ENCODE measurements around the gene SCN8A.
"Not testable (repeated sequence)": the region's sequence is repeated elsewhere in the genome, so short reads cannot be mapped to it uniquely, and the experiment has no call there.

The SCN8A gene

DNA sequence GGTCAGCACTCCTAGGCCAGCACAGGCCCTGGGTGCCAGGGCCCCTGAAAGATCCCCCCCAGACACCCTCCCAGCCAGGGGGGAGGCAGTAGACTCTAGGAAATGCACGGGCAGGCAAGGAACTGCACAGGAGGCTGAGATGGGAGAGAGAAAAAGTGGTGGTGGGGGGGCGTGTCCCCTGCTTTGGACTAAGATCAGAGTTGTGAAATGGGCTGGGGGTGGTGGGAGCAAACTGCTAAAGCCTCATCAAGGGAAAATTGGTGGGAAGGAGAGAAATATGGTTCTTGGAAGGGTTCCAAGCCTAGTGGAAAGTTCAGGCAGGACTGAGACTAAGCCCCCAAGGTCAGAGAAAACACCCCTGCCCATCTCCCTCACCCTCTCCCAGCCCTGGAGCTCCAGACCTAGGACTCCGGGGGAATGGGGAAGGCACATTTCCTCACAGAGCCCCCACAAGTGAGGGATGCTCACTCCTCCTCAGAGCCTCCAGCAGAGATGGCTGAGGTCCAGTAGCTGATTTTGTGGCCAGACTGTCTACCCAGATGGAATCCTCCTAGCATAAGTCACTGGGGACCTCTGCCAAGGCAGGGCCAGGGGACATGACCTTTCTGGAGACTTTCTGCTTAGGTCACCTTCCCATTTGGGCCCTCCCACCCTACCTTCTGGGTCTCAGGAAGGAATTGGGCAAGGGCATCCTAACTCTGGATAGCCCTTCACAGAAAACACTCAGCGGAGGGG is 227.7 kb downstream of the SCN8A start:
- DNase-seq, result no peak

DNA sequence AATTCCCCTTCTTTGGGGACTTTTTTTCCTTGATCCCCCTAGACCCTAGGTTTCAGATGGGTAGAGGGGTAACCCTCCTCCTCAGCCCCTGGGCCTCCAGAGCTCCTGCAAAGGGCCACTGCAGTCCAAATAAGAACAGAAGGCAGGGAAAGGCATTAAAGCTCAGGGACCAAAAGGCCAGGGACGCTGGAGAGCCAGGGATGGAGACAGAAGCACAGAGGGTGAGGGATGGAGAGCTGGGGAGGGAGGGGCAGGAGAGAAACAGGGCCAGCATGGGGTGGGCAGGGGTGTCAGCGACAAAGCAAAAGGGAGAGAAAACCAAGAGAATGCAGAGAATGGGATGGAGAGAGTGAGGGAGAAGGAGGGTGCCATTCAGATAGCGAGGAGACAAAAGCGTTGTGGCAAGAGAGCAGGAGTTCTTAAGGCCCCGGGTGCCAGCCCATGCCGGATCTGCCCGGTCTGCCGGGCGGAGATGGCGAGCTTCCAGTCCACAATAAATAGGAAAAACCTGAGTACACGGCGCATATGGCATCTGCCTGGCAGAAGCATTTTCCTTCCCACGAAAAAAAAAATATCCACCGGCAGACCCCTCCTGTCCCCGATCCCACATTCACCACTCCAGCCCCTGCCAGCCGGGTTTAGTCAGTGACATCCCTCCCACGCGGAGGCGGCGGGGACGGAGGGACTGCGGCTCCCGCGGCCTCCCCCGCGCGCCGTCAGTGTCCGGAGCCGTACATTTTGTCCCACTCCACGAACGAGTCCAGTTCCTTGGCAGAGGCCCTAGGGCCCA is 228.9 kb downstream of the SCN8A start:
- DNase-seq, result no peak

DNA sequence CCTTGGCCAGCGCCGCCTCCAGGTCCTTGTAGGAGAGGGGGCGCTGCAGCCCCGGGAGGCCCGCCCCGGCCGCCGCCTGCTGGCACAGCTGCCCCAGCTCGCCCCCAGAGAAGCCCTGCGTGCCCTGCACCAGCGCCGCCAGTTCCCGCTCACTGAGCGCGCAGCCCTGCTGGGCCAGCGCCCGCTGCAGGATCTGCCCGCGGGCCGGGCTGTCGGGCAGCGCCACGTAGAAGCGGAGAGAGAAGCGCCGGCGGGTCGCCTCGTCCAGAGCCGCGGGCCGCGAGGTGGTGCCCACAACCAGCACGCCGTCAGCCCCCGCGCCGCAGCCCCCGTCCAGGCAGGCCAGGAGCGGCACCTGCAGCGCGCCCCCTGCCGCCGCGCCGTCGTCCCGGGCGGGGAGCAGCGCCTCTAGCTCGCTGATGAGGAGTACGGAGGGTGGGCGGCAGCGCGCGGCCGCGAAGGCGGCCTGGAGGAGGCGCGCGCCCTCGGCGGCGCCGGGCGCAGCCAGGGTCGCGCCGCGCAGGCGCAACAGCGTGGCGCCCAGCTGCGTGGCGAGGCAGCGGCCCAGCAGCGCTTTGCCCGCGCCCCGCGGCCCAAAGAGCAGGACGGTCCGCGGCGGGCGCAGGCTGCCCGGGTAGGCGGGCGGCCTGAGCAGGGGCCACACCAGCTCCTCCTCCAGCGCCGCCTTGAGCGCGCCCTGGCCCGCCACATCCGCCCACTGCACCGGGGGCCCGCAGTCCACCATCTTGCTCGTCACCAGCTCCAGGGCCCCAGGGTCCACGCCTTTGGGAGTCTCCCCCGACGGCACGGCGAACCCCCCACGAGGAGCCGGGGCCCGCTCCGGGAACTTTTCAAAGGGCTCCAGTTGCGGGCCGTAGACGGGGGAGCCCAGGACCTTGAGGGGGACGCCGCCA is 229.8 kb downstream of the SCN8A start:
- peak; percentile 80 to 90 for DNase-seq

DNA sequence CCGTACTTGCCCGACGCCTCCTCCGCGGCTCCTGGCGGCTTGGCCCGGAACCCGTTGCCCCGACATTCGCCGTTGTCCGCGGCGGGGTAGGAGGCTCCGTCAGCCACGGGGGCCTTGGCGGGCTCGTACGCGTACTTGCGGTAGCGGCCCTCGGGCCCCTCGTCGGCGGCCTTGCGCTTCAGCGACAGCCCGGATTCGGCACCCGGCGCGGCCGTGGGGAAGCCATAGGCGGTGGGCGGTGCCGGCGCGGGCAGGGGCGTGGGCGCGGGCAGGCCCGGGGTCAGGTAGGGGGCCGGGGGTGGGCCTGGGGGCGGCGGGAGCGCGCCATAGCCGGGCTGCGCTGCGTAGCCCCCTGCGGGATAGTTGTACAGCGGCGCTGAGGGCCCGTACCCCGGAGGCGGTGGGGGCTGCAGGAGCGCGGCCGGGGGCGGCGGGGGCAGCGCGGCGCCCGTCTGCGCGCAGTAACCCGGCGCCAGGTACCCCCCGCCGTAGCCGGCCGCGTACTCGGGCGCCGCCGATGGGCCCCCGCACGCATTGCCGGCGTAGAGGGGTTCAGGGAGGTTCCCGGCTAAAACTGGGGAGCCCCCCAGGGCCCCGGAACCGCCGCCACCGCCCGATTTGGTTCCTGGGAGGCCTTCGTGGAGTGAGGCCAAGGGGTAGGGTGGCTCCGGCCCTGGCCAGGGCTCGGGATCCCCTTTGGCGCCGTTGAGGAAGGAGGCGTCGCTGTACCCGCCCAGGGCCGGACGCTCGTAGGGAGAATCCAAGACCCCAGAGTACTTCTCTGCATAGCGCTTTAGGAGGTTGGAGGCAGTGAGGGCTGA is 230.6 kb downstream of the SCN8A start:
- DNase-seq, result no peak

DNA sequence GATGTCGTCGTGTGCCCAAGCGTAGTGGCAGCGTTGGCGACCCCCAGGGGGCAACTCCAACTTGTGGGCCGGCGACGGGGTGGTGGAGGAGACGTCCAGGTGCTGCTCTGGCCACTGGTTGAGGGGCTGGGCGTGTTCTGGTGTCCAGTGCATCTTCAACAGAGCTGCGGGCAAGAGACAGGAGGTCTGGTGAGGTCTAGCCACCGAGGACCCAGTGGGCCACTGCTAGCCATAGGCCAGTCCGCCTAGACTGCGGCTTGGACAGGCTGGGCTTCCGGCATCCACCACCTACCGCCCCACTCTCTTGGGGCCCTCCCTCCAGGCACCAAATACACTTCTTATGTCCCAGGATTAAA is 231.2 kb downstream of the SCN8A start:
- no peak for DNase-seq

DNA sequence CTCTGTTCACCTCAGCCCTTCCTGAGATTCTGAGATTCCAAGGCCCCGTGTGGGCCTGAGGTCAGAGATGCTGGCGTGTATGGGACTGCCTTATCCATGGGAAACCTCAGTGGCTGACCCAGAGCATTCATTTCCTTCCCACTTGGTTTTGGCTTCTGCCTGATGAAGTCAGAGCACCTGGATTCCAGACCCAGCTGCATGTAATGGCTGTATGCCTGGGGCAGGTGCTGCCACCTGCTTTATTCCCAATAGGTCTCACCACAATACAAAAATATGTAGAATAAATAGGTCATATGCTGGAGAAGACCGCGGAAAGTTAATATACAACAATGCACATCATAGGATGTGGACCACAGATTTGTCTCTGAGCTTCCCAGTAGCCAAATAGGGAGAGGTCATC is 231.9 kb downstream of the SCN8A start:
- DNase-seq, result no peak

DNA sequence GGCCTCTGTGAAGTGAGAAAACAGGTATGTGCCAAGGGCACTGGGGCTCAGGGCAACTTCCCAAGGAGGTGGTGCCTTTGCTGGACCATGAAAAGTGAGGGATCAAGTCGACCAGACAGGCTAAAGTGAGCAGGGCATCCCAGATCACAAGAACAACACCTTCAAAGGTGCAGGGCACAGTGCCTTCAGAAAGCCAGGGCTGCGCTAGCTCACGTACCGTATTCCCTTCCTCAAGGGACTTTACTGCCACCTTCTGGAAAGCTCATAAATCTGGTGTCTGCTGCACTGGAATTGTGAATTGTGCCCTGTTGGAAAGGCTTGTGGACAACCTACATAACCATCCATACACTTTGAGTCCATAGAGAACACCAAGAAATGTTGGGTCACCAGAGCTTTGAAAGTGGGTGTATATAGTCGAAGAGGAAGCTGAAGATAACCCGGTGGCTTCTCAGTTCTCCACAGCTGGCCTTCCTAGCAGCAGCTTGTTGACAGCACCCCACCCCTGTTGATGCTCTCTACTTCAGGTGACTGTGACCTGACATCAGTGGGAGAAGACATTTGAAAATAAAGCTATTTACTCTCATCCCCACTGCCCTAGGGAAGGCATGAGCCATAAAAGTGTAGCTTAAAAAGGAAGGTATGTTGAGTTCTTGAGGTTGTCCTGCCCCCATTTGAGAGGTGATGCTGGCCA is 233.0 kb downstream of the SCN8A start:
- peak; percentile 36 to 70 for DNase-seq

DNA sequence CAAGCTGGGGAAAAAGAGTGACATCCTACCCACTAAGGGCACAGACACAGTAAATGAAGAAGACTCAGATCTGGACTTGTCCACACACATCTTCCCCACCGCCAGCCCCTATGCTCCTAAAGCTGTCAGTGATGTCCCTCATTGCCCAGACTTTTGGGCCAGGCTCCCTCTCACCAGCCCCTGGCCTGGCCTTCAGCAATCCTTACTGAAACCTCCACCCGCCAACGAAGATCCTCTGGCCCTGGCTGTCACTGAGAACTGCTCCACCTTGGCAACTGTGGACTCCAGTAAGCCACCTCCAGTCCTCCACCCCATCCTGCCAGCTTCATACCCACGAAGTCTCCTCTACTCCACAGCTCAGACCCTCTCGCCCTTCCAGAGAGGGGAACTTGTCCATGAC is 234.2 kb downstream of the SCN8A start:
- DNase-seq, result no peak

DNA sequence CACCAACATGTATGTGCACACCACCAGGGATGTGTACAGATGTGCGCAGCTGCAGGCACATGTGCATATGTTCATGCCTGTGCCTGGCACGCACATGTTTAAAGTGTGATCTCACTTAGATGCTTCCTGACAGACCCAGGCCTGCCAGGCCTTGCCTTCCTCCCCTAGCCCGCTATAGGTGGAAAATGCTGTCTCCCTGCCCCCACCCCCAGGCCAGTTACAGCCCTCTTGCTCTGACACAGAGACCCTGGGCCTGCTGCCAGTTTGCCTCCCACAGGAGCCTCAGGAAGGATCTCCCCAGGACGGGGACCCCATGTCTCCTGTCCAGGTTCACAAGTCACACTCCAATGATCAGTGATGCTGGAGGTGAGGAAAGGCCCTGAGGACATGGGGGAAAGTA is 235.8 kb downstream of the SCN8A start:
- DNase-seq, result no peak

DNA sequence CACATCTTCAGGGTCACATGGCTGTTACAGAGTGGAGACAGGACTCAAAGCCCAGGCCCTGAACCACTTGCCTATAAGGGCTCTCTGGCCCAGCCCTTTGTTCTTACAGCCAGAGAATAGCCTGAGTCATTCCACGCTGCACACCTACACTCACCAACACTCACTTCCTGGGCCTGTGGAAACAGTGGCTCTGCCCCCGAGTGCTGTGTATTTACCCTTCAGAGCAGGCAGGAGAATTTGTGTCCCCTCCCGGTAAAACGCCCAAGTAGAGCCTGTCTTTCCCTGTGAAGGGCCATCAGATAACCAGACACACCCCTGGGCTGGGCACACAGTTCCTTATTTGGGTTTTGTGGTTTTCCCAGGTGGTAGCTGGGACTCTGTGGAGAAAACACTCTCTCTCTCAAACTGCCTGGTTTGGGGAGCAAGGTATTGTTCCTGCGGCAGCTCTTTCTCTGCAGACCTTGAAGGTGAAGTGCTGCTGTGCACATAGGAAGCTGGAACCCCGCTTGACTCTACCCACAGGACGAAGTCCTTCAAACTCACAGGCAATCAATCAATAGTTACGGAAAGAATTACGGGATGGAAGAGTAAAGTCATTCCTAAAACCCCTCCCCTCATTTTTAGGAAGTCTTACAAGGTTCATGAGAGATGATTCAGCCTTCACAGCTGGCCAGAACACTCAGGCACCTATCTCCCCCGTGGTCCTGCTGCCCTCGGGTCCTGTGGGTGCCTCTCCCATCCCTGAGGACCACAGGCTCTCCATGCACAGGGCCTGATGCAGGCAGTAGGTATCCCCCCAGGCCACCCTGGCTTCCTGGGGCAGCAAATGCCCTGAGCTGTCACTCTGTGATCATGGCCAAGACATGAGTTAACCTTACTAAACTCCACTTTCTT is 237.1 kb downstream of the SCN8A start:
- no peak for DNase-seq

DNA sequence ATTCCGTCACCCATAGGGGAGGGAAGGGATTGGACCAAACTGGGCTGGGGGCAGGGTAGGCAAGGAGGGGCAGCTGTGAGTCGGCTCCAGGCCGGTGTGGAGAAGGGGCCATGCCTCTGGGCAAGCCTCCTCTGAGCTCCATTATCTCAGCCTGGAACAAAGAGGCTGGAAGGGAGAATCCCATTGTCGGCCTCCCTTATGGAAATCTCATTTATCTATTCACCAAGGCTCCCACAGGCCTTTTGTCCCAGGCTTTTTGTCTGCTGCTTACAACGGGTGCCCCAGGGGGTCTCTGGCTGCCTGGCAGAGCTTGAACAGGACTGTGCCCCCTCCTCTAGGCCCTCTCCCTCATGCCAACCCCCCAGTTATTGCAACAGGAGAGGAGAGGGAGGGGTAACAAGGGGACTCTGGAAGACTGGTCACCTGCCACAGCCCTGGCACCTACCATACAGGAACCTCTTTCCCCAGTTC is 238.0 kb downstream of the SCN8A start:
- DNase-seq, result peak in 1 of 2 experiments; percentile 19

DNA sequence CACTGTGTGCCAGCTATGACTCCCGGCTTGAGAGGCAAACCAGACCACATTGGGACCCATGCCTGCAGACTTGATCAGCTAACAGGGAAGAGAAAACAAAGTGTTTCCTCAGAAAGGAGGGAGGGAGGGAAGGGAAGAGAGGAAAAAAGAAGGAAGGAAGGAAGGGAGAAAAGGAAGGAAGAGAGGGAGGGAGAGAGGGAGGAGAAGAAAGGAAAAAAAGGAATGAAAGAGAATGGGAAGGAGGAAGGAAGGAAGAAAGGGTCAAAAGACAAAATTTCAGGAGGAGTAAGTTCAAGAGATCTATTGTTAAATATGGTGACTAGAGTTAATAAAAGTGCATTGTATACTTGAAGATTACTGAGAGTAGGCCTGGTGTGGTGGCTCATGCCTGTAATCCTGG is 238.6 kb downstream of the SCN8A start:
- DNase-seq, result no peak

DNA sequence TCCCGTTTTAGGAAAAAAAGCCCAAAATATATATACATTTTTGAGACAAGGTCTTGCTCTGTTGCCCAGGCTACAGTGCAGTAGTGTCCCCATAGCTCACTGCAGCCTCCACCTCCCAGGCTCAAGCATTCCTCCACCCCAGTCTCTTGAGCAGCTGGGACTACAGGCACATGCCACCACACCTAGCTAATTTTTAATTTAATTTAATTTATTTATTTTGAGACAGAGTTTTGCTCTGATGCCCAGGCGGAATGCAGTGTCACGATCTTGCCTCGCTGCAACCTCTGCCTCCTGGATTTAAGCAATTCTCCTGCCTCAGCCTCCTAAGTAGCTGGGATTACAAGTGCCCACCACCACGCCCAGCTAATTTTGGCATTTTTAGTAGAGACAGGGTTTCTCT is 240.8 kb downstream of the SCN8A start:
- not testable (repeated sequence) for DNase-seq

DNA sequence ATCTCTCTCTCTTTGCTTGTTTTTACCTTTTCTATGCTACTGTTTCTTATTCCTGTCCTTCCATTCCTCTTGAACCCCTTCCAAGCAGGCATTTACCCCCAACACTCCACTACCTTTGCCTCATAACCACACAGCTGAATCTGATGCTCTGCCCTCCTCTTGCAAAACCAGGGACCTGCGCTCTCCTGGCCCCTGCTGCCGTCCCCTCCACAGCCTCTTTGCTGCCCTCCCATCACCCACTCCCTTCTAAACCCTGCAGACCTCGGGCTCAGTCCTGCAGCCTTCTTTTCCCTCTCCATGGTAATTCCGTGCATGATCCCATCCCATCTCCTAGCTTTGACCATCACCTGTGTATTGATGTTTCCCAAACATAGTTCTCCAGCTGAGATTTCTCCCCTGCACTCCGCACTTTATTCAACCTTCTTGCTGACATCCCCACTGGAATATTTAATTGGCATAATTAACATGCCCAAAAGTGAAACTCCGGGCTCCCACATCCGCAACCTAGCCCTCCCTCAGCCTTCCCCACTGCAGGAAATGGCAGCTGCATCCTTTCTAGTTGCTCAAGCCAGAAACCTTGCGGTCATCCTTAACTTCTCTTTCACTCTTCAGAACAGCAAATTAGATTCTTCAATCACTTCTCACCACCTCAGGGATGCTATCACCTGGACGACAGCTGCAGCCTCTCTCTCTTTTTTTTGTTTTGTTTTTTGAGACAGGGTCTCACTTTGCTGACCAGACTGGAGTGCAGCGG is 241.5 kb downstream of the SCN8A start:
- DNase-seq, result no peak

DNA sequence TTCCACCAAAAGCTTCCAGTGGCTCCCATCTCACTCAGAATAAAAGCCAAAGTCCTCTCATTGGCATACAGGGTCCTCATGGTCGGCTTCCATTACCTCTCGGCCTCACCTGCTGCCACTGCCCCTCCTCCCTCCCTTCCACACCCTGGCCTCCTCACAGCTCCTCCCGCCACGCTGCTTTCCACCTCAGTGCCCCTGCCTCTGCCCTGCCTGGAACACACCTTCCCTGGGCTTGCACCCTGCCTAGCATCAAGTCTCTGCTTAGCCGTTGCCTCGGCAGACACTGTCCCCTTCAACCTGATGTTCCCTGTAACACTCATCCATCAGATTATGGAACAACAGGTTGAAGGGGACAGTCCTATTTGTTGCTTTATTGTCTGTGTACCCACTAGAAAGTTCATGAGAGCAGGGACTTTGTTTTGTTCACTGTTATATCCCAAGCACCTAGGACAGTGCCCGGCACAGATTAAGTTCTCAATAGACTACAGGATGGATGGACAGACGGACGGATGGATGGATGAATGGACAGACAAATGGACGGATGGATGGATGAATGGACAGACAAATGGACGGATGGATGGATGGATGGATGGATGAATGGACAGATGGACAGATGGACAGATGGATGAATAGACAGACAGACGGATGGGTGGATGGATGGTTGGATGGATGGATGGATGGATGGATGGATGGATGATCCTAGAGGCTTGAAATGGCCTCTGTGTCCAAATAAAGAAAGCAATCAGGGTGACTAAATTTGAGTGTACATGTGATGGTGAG is 242.6 kb downstream of the SCN8A start:
- no peak for DNase-seq

DNA sequence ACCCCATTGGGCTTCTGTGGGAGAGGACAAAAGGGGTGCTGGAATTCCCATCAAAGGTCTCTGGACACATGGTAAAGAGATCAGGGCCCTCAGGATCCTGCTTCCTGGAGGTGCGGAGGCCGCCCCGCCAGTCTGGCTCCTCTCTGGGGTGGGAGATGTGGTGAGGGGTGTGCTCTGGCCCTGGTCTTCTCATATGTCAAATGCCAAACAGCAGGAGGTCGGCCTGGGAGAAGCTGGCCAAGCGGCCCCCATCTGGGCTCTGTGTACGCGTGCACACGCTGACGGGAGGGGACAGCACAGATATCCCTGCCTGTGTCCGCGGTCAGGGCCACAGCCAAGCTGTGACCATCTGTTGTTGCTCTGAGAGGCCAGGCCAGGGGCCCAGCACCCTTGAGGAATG is 243.4 kb downstream of the SCN8A start:
- no peak for DNase-seq

DNA sequence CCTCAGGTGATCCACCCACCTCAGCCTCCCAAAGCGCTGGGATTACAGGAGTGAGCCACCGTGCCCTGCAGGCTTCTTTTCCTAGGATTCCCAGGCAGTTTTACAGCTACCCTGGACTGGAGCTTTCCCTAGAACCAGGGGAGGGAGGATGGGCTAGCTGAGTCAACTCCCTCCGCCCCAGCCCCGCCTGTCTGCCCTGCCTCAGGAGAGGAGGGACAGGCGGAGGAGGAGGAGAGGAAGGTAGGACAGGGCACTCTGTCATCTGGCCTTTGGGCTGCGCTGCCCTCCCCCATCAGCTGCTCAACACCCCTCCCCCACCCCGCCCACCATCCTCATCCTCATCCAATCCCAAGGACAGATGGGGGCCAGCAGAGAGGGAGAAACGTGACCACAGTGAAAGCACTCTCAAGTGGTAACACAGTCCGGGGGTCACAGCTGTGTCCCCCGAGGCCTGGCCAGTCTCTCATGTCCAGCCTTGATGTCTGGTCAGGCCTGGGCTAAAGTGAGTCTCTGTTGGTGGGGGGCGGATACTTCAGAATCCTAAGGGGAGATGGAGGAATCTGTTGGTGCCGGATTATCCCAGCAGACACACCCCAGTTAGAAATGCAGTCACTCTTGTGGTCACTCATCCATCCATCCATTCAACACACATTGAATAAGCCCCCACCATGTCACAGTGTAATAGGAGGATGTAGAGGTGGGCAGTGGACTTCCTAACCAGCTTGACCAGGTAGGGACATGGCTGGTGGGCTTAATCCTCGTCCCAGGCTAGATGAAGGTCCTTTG is 245.2 kb downstream of the SCN8A start:
- DNase-seq, result no peak

DNA sequence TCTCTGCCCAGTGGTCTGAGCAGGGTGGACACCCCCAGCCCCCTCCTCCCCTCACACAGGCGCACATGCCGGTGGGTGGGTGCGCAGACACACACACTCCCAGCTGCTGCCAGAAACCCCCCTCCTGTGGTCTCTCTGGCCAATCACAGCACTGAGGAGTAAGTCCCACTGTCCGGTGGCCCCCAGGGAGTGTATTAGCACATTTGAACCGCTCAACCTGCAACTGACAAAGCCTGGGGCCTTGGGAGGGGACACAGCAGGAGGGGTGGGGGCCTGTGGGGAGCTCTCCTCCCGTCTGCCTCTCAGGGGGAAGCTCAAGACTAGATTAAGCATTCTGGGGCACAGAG is 245.8 kb downstream of the SCN8A start:
- DNase-seq, result no peak
